GM10266 (cell line): Measurements from ENCODE around the gene DAB2.

ENCODE experiments used
- DNase-seq: peaks from one replicate; pipeline ENCODE4 v3.0.0; 2012; ENCODE audit errors: extremely low spot score
- CTCF ChIP-seq: IDR thresholded peaks from 2 replicates; pipeline ENCODE4 v1.5.1; 2012; ENCODE audit warnings: mild to moderate bottlenecking, low read depth; ENCODE audit not compliant: control insufficient read depth, insufficient read depth; ENCODE audit errors: missing control alignments

Gene DAB2

GRCh38 chr5:39424736-39425637 is at the start of gene DAB2:
Gene DAB2, minus strand, starts transcription at chr5:39424980. Its CDS starts 30,660 bp downstream, at chr5:39394320.
- TF ChIP-seq CTCF: no peak
- no peak for DNase-seq

GRCh38 chr5:39473156-39473775 is 48.5 kb upstream of the DAB2 start:
- no peak for TF ChIP-seq CTCF
- no peak for DNase-seq

GRCh38 chr5:39471836-39472508 is 47.2 kb upstream of the DAB2 start:
- TF ChIP-seq CTCF: no peak
- DNase-seq: no peak

- DNase-seq: no peak
- no peak for TF ChIP-seq CTCF
Measured at GRCh38 chr5:39470811-39471210, 46.0 kb upstream of the DAB2 start.

GRCh38 chr5:39469777-39470415 is 45.1 kb upstream of the DAB2 start:
- no peak for DNase-seq
- TF ChIP-seq CTCF: no peak

- no peak for DNase-seq
- no peak for TF ChIP-seq CTCF
Measured at GRCh38 chr5:39469176-39469575, 44.4 kb upstream of the DAB2 start.

- no peak for TF ChIP-seq CTCF
- no peak for DNase-seq
Measured at GRCh38 chr5:39466846-39467245, 42.1 kb upstream of the DAB2 start.
